Mucosa of rectum (tissue), 2 donors: Measurements from ENCODE around the gene TFAP2E.

ENCODE experiments used
- H3K27ac ChIP-seq, 2 donors: one replicate each; pipeline ENCODE4 v1.7.0; 2013; ENCODE audit warnings: inconsistent platforms in 2 of 2, low read depth in 2 of 2, low read length in 2 of 2
- H3K27me3 ChIP-seq, 2 donors: one replicate each; pipeline ENCODE4 v1.7.0; 2013; ENCODE audit warnings: low read length in 2 of 2; ENCODE audit not compliant: control insufficient read depth in 2 of 2, insufficient read depth in 2 of 2
- H3K36me3 ChIP-seq, 2 donors: one replicate each; pipeline ENCODE4 v1.7.0; 2013; ENCODE audit warnings: low read length in 2 of 2; ENCODE audit not compliant: control insufficient read depth in 2 of 2, insufficient read depth in 2 of 2
- H3K4me1 ChIP-seq, 2 donors: one replicate each; pipeline ENCODE4 v1.7.0; 2013; ENCODE audit warnings: low read length in 2 of 2, mild to moderate bottlenecking in 1 of 2; ENCODE audit not compliant: control insufficient read depth in 2 of 2, insufficient read depth in 2 of 2
- H3K4me3 ChIP-seq, 2 donors: one replicate each; pipeline ENCODE4 v1.7.0; 2013; ENCODE audit warnings: low read length in 2 of 2
- H3K9ac ChIP-seq, 2 donors: one replicate each; pipeline ENCODE4 v1.7.0; 2013; ENCODE audit warnings: low read length in 2 of 2, low read depth in 1 of 2, mild to moderate bottlenecking in 1 of 2
- H3K9me3 ChIP-seq, 2 donors: one replicate each; pipeline ENCODE4 v1.7.0; 2013; ENCODE audit warnings: low read length in 2 of 2; ENCODE audit not compliant: control insufficient read depth in 2 of 2
- donor health status: healthy.
- donor health status: Normal muscosa, but diverticular disease.

TFAP2E gene

GRCh38 chr1:35557118-35557610, 15.9 kb upstream of the TFAP2E start, which contains the start of gene KIAA0319L:
Gene KIAA0319L, minus strand, starts transcription at chr1:35557403. Its CDS starts 2,912 bp downstream, at chr1:35554491.
- H3K4me1 ChIP-seq = peaks cover 19 to 22% of the 10 kb centered on the region in 2 donors

GRCh38 chr1:35557611-35558373, 15.3 kb upstream of the TFAP2E start, which contains the start of gene NCDN:
Gene NCDN, plus strand, starts transcription at chr1:35557799. Its CDS starts 392 bp downstream, at chr1:35558191.
- peaks cover 19 to 22% of the 10 kb centered on the region in 2 donors for H3K4me1 ChIP-seq
- peaks cover 3 to 12% of the 10 kb centered on the region in 2 donors for H3K36me3 ChIP-seq
- peak within 1 kb of the TSS; percentile 91 to 97 for H3K27ac ChIP-seq
- H3K4me3 ChIP-seq = peak within 1 kb of the TSS; percentile 91 to 92
- peak within 1 kb of the TSS; percentile 83 to 87 for H3K9ac ChIP-seq
- H3K27me3 ChIP-seq = no peaks in the 10 kb centered on the region
- H3K9me3 ChIP-seq = no peaks in the 10 kb centered on the region

More at GRCh38 chr1:35557118-35557610, 15.9 kb upstream of the TFAP2E start, which contains the start of gene KIAA0319L:
- Histone ChIP-seq H3K9me3 (no peaks in the 10 kb centered on the region), H3K27me3 (no peaks in the 10 kb centered on the region), H3K9ac (peak within 1 kb of the TSS; percentile 83 to 87), H3K4me3 (peak within 1 kb of the TSS; percentile 91 to 92), H3K27ac (peak within 1 kb of the TSS; percentile 91 to 97), H3K36me3 (peaks cover 7 to 16% of the 10 kb centered on the region in 2 donors)

- Histone ChIP-seq H3K36me3 (peaks cover 3 to 4% of the 10 kb centered on the region in 2 donors), H3K4me3 (peak overlapping the region; percentile 91 to 92), H3K27me3 (no peaks in the 10 kb centered on the region), H3K9ac (peak overlapping the region; percentile 83 to 87), H3K4me1 (peaks cover 19 to 22% of the 10 kb centered on the region in 2 donors), H3K9me3 (no peaks in the 10 kb centered on the region), H3K27ac (peak overlapping the region; percentile 91 to 97)
Observed at GRCh38 chr1:35558374-35559316, 14.5 kb upstream of the TFAP2E start.

- no peaks in the 10 kb centered on the region for H3K27me3 ChIP-seq
- no peak overlapping the region for H3K9ac ChIP-seq
- H3K27ac ChIP-seq = no peak overlapping the region
- H3K4me3 ChIP-seq = no peak overlapping the region
- no peaks in the 10 kb centered on the region for H3K36me3 ChIP-seq
- H3K4me1 ChIP-seq = peaks cover 19 to 22% of the 10 kb centered on the region in 2 donors
- H3K9me3 ChIP-seq = no peaks in the 10 kb centered on the region
Observed at GRCh38 chr1:35559317-35559944, 13.7 kb upstream of the TFAP2E start.

GRCh38 chr1:35560256-35561225, 12.6 kb upstream of the TFAP2E start:
- Histone ChIP-seq H3K27me3 (no peaks in the 10 kb centered on the region), H3K4me1 (peaks cover 12 to 17% of the 10 kb centered on the region in 2 donors), H3K36me3 (peaks cover 0 to 3% of the 10 kb centered on the region in 2 donors), H3K27ac (no peak overlapping the region), H3K9me3 (no peaks in the 10 kb centered on the region), H3K9ac (no peak overlapping the region), H3K4me3 (no peak overlapping the region)

GRCh38 chr1:35561297-35561971, 11.7 kb upstream of the TFAP2E start:
- Histone ChIP-seq H3K9me3 (no peaks in the 10 kb centered on the region), H3K4me1 (peaks cover 3 to 8% of the 10 kb centered on the region in 2 donors), H3K4me3 (no peak overlapping the region), H3K9ac (no peak overlapping the region), H3K27ac (no peak overlapping the region), H3K27me3 (no peaks in the 10 kb centered on the region), H3K36me3 (peaks cover 0 to 3% of the 10 kb centered on the region in 2 donors)

DNA sequence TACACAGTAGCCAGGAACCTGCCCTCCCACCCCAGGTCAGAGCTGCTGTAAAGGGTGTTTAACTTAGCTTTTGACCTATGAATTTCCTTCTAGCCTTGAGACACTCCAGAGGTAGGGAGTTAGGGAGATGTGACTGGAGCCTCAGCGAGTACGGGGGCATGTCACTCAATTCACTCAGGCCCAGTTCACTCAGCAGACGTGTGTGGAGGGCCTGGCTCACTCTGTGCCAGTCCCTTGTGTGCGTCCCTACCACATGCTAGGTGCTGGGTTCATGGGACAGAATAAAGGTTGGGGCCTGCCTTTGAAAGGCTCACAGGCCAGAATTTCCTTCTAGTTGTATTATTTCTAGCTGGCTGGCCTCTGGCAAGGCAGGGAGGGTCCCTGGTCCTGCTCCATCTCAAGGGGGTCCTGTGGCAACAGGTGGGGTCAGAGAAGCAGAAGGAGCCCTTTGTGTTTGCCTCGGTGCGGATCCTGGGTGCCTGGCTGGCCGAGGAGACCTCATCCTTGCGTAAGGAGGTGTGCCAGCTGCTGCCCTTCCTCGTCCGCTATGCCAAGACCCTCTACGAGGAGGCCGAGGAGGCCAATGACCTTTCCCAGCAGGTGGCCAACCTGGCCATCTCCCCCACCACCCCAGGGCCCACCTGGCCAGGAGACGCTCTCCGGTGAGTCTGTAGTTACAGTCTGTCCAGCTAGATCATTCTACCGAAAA, 11.0 kb upstream of the TFAP2E start:
- H3K27ac ChIP-seq = no peak overlapping the region

DNA sequence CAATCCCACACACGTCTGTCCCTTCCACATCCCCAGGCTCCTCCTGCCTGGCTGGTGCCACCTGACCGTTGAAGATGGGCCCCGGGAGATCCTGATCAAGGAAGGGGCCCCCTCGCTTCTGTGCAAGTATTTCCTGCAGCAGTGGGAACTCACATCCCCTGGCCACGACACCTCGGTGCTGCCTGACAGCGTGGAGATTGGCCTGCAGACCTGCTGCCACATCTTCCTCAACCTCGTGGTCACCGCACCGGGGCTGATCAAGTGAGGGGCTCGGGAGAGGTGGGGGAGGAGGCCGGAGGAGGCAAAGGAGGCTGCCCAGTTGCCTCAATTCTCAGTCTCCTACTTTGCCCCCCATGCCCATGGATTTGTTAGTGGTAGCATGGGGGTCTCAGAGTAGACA, 9.9 kb upstream of the TFAP2E start:
- no peak overlapping the region for H3K9ac ChIP-seq
- H3K4me1 ChIP-seq = peaks cover 0 to 2% of the 10 kb centered on the region in 2 donors
- peaks cover 0 to 3% of the 10 kb centered on the region in 2 donors for H3K36me3 ChIP-seq
- no peaks in the 10 kb centered on the region for H3K27me3 ChIP-seq
- H3K4me3 ChIP-seq = no peak overlapping the region
- no peak overlapping the region for H3K27ac ChIP-seq
- no peaks in the 10 kb centered on the region for H3K9me3 ChIP-seq

More for the DNA sequence above, 11.0 kb upstream of the TFAP2E start:
- no peaks in the 10 kb centered on the region for H3K9me3 ChIP-seq
- H3K4me1 ChIP-seq = peaks cover 0 to 6% of the 10 kb centered on the region in 2 donors
- H3K36me3 ChIP-seq = peaks cover 0 to 3% of the 10 kb centered on the region in 2 donors
- no peak overlapping the region for H3K4me3 ChIP-seq
- no peaks in the 10 kb centered on the region for H3K27me3 ChIP-seq
- no peak overlapping the region for H3K9ac ChIP-seq
